IMR-90 (cell line): ENCODE data around the gene UBE2O. TPM values are rescaled to one million over a fixed set of nuclear protein-coding genes. Genes with fewer than 3 reads are reported as not detected.

ENCODE experiments used
- ATAC-seq: fragments of 200-7000 bp; cut with Tn5 transposase; 2 replicates; pipeline ENCODE4 v1.9.1; 2020; ENCODE audit warnings: low read depth, mild to moderate bottlenecking, moderate library complexity
- BruUV-seq: library from RNA; stranded (reverse); fragments of 400-500 nt; replicated peaks from 2 replicates; lab custom pipeline; 2021; lab: Mats Ljungman, UMichigan
- CTCF ChIA-PET: fragments of 300-600 bp; formaldehyde crosslinking; extraction: SDS; loops from one replicate; lab custom pipeline; 2021; ENCODE audit warnings: antibody characterized with exemption; lab: Yijun Ruan, JAX
- POLR2A ChIA-PET: fragments of 300-600 bp; sonication (Branson Sonifier 250); formaldehyde crosslinking; loops from one replicate; lab custom pipeline; 2022; ENCODE audit warnings: antibody characterized with exemption; ENCODE audit not compliant: unreplicated experiment; lab: Charles Lee
- DNase-seq: peaks from one replicate; pipeline ENCODE4 v3.0.0; 2013
- H2AFZ ChIP-seq: replicated peaks from 2 replicates; pipeline ENCODE3; 2013; ENCODE audit warnings: low read length, mild to moderate bottlenecking; ENCODE audit not compliant: poor library complexity
- H2AK5ac ChIP-seq: 2 replicates; pipeline ENCODE4 v1.6.1; 2013; ENCODE audit warnings: low read depth, low read length, inconsistent platforms
- H2AK9ac ChIP-seq: replicated peaks from 2 replicates; pipeline ENCODE3; 2013; ENCODE audit warnings: mild to moderate bottlenecking, low read depth, low read length, moderate library complexity; ENCODE audit not compliant: poor library complexity
- H2BK120ac ChIP-seq: 2 replicates; pipeline ENCODE4 v1.6.1; 2013; ENCODE audit warnings: low read depth, low read length, inconsistent platforms
- H2BK15ac ChIP-seq: 3 replicates; pipeline ENCODE4 v1.6.1; 2013; ENCODE audit warnings: low read depth, low read length, inconsistent platforms
- H2BK20ac ChIP-seq: 2 replicates; pipeline ENCODE4 v1.6.1; 2013; ENCODE audit warnings: low read depth, mild to moderate bottlenecking, inconsistent platforms, low read length, moderate library complexity
- H2BK5ac ChIP-seq: 2 replicates; pipeline ENCODE4 v1.6.1; 2013; ENCODE audit warnings: mild to moderate bottlenecking, low read depth, low read length, inconsistent platforms; ENCODE audit not compliant: poor library complexity, severe bottlenecking
- H3K14ac ChIP-seq: replicated peaks from 2 replicates; pipeline ENCODE4 v1.6.1; 2013; ENCODE audit warnings: low read depth, low read length, inconsistent platforms
- H3K18ac ChIP-seq: 2 replicates; pipeline ENCODE4 v1.6.1; 2013; ENCODE audit warnings: low read depth, low read length, control low read depth
- H3K23ac ChIP-seq: 2 replicates; pipeline ENCODE4 v1.6.1; 2013; ENCODE audit warnings: low read depth, low read length, inconsistent platforms
- H3K27ac ChIP-seq: 2 replicates; pipeline ENCODE4 v1.5.1; 2013; ENCODE audit warnings: mild to moderate bottlenecking, control low read depth, low read length; ENCODE audit not compliant: insufficient read depth
- H3K27me3 ChIP-seq: 2 replicates; pipeline ENCODE4 v1.6.1; 2013; ENCODE audit warnings: low read length; ENCODE audit not compliant: control insufficient read depth, insufficient read depth
- H3K36me3 ChIP-seq: 2 replicates; pipeline ENCODE4 v1.6.1; 2013; ENCODE audit warnings: low read length, mixed read lengths; ENCODE audit not compliant: control insufficient read depth, insufficient read depth
- H3K4ac ChIP-seq: 2 replicates; pipeline ENCODE4 v1.6.1; 2013; ENCODE audit warnings: low read depth, low read length, inconsistent platforms
- H3K4me1 ChIP-seq: 2 replicates; pipeline ENCODE4 v1.6.1; 2013; ENCODE audit warnings: low read length, mixed read lengths; ENCODE audit not compliant: control insufficient read depth, insufficient read depth
- H3K4me2 ChIP-seq: 2 replicates; pipeline ENCODE4 v1.6.1; 2013; ENCODE audit warnings: low read depth, mild to moderate bottlenecking, control low read depth, low read length, moderate library complexity
- H3K4me3 ChIP-seq: 2 replicates; pipeline ENCODE4 v1.5.1; 2013; ENCODE audit warnings: low read depth, mild to moderate bottlenecking, control low read depth, low read length, moderate library complexity; ENCODE audit not compliant: insufficient read depth
- H3K56ac ChIP-seq: 2 replicates; pipeline ENCODE4 v1.6.1; 2013; ENCODE audit warnings: low read length, inconsistent platforms; ENCODE audit not compliant: insufficient read depth; ENCODE audit errors: extremely low read depth
- H3K79me1 ChIP-seq, 2 experiments: 2 replicates each; pipeline ENCODE4 v1.6.1; 2013; ENCODE audit warnings: low read length in 2 of 2, inconsistent platforms in 1 of 2, low read depth in 1 of 2
- H3K9ac ChIP-seq: 2 replicates; pipeline ENCODE4 v1.6.1; 2013; ENCODE audit warnings: low read depth, low read length, control low read depth
- H3K9me1 ChIP-seq: 2 replicates; pipeline ENCODE4 v1.6.1; 2013; ENCODE audit warnings: low read length, inconsistent platforms; ENCODE audit not compliant: insufficient read depth
- H3K9me3 ChIP-seq: 2 replicates; pipeline ENCODE4 v1.6.1; 2013; ENCODE audit warnings: low read length; ENCODE audit not compliant: control insufficient read depth, insufficient read depth
- H4K20me1 ChIP-seq: 2 replicates; pipeline ENCODE4 v1.6.1; 2013; ENCODE audit warnings: low read length, inconsistent platforms; ENCODE audit not compliant: insufficient read depth
- H4K5ac ChIP-seq: 2 replicates; pipeline ENCODE4 v1.6.1; 2013; ENCODE audit warnings: mild to moderate bottlenecking, low read depth, low read length, control low read depth
- H4K8ac ChIP-seq, 2 experiments: 2 replicates each; pipeline ENCODE4 v1.6.1; 2013; ENCODE audit warnings: low read depth in 2 of 2, low read length in 2 of 2, control low read depth in 1 of 2, inconsistent platforms in 1 of 2
- H4K91ac ChIP-seq: 2 replicates; pipeline ENCODE4 v1.6.1; 2013; ENCODE audit warnings: low read depth, low read length, inconsistent platforms; ENCODE audit not compliant: insufficient read depth
- BHLHE40 ChIP-seq: fragments of 150-350 bp; IDR thresholded peaks from 2 replicates; pipeline ENCODE4 v1.6.1; 2016; ENCODE audit warnings: mild to moderate bottlenecking, low read depth, low read length
- CEBPB ChIP-seq: IDR thresholded peaks from 2 replicates; pipeline ENCODE4 v1.6.1; 2012; ENCODE audit warnings: low read depth, low read length, improper control_type of control experiment
- CHD1 ChIP-seq: IDR thresholded peaks from 2 replicates; pipeline ENCODE4 v1.6.1; 2012; ENCODE audit warnings: low read depth, low read length, improper control_type of control experiment
- CTCF ChIP-seq: conservative IDR thresholded peaks from 2 replicates; pipeline ENCODE4 v1.5.1; 2012; ENCODE audit warnings: mild to moderate bottlenecking, low read depth, low read length, improper control_type of control experiment
- ELK1 ChIP-seq: fragments of 150-350 bp; IDR thresholded peaks from 2 replicates; pipeline ENCODE4 v1.6.1; 2016; ENCODE audit warnings: low read depth, mild to moderate bottlenecking, low read length, moderate library complexity, borderline replicate concordance
- FOS ChIP-seq: fragments of 150-350 bp; IDR thresholded peaks from 2 replicates; pipeline ENCODE4 v1.6.1; 2016; ENCODE audit warnings: low read depth, low read length
- MAFK ChIP-seq: IDR thresholded peaks from 2 replicates; pipeline ENCODE4 v1.6.1; 2012; ENCODE audit warnings: low read depth, low read length, improper control_type of control experiment
- MAZ ChIP-seq: IDR thresholded peaks from 2 replicates; pipeline ENCODE4 v1.6.1; 2012; ENCODE audit warnings: low read depth, mild to moderate bottlenecking, low read length, improper control_type of control experiment, moderate library complexity, borderline replicate concordance
- MXI1 ChIP-seq: IDR thresholded peaks from 2 replicates; pipeline ENCODE4 v1.6.1; 2012; ENCODE audit warnings: low read depth, mild to moderate bottlenecking, low read length, moderate library complexity, borderline replicate concordance
- NFE2L2 ChIP-seq: fragments of 150-350 bp; IDR thresholded peaks from 2 replicates; pipeline ENCODE4 v1.6.1; 2016; ENCODE audit warnings: low read depth, mild to moderate bottlenecking, low read length
- RAD21 ChIP-seq: IDR thresholded peaks from 2 replicates; pipeline ENCODE4 v1.6.1; 2012; ENCODE audit warnings: low read length, improper control_type of control experiment
- RCOR1 ChIP-seq: IDR thresholded peaks from 2 replicates; pipeline ENCODE4 v1.6.1; 2012; ENCODE audit warnings: mild to moderate bottlenecking, low read length, improper control_type of control experiment; ENCODE audit not compliant: insufficient replicate concordance
- RFX5 ChIP-seq: IDR thresholded peaks from 2 replicates; pipeline ENCODE4 v1.8.0; 2012; ENCODE audit warnings: low read depth, mild to moderate bottlenecking, low read length, moderate library complexity
- SMC3 ChIP-seq: fragments of 150-350 bp; IDR thresholded peaks from 2 replicates; pipeline ENCODE4 v1.6.1; 2016; ENCODE audit warnings: low read depth, mild to moderate bottlenecking, antibody characterized with exemption, low read length, moderate library complexity
- USF2 ChIP-seq: fragments of 150-350 bp; IDR thresholded peaks from 2 replicates; pipeline ENCODE4 v1.6.1; 2017; ENCODE audit warnings: mild to moderate bottlenecking, antibody characterized with exemption, low read length, low read depth
- WGBS, 2 experiments: methylation state at CpG; one replicate each; pipeline versions ENCODE4 v1.1.5 to v1.1.7; 2013; ENCODE audit warnings: missing lambda C conversion rate in 2 of 2; ENCODE audit not compliant: insufficient read length in 1 of 2; ENCODE audit errors: extremely low coverage in 2 of 2; 5-methylcytosine and 5-hydroxymethylcytosine counted together
- dilution Hi-C: fragments of 300-500 bp; cut with HindIII; formaldehyde crosslinking; loops from one replicate; pipeline ENCODE4 v1.14.3; 2018; ENCODE audit warnings: low sequenced_read_pairs; ENCODE audit not compliant: unreplicated experiment
- in situ Hi-C: fragments of 300-500 bp; cut with MboI; formaldehyde crosslinking; loops from 3 replicates; pipeline ENCODE4 v1.14.3; 2019; ENCODE audit warnings: low sequenced_read_pairs, inconsistent platforms, mixed read lengths
- intact Hi-C: fragments of 100-400 bp; cut with micrococcal nuclease; formaldehyde crosslinking; loops from 2 replicates; pipeline ENCODE4 v1.10.0; 2022
- polyA plus RNA-seq, 3 experiments: library from polyadenylated mRNA; depleted of rRNA; stranded (reverse); fragments of >200 nt; gene quantifications; 2 replicates each; pipeline ENCODE4 v1.2.3, GENCODE V29; 2012; ENCODE audit warnings: low replicate concordance in 1 of 3
- total RNA-seq: library from RNA; depleted of rRNA; stranded (reverse); fragments of >200 nt; gene quantifications from 2 replicates; pipeline ENCODE4 v1.2.3, GENCODE V29; 2012

Gene UBE2O
- total and polyA plus RNA-seq, 2 of the 4 experiments (the other 2 are of a cell fraction) = 17.6 TPM

- CTCF ChIA-PET = interaction anchor here (0.7 kb wide), 1 partner anchor 38 kb away, joined by 3 read pairs; no protein-coding TSS in a partner anchor
- H3K4me1 ChIP-seq = peaks cover 7% of the 10 kb centered on the region
- POLR2A ChIA-PET = no interaction called here
- no TSS peak for BruUV-seq
- H3K27ac ChIP-seq = no peak overlapping the region
- H3K27me3 ChIP-seq = no peaks in the 10 kb centered on the region
- intact Hi-C loops = no loop called here
- H4K91ac ChIP-seq = no peak overlapping the region
- H3K9me3 ChIP-seq = no peaks in the 10 kb centered on the region
- H2AK9ac ChIP-seq = no peak overlapping the region
- DNase-seq (no peak), ATAC-seq (peak; percentile 46)
- no peak overlapping the region for H4K5ac ChIP-seq
- dilution Hi-C loops = no loop called here
- H2AFZ ChIP-seq = no peak overlapping the region
- H3K18ac ChIP-seq = no peak overlapping the region
- no peak overlapping the region for H3K9ac ChIP-seq
- no peak overlapping the region for H3K56ac ChIP-seq
- 0 out of 2 replicates have a peak overlapping the region, but pooled peaks have one; percentile 1 for H3K14ac ChIP-seq
- WGBS, 2 experiments = no CpG with 5 or more reads among the region's 7 CpGs
- H2BK5ac ChIP-seq = no peak overlapping the region
- H2AK5ac ChIP-seq = no peak overlapping the region
- no peak overlapping the region for H2BK15ac ChIP-seq
- H3K9me1 ChIP-seq = peaks cover 28% of the 10 kb centered on the region
- in situ Hi-C loops = no loop called here
- no peak overlapping the region for H2BK20ac ChIP-seq
- H4K20me1 ChIP-seq = peaks cover 75% of the 10 kb centered on the region
- no peak overlapping the region for H3K23ac ChIP-seq
- no peak overlapping the region for H3K4me3 ChIP-seq
- H3K36me3 ChIP-seq = peaks cover 9% of the 10 kb centered on the region; the same call in 1 of the 2 replicates
- H2BK120ac ChIP-seq = no peak overlapping the region
- no peak overlapping the region for H4K8ac ChIP-seq
- peaks cover 45 to 81% of the 10 kb centered on the region in 2 experiments for H3K79me1 ChIP-seq
- TF ChIP-seq NFE2L2 = no peak
- no peak for TF ChIP-seq MAFK
- TF ChIP-seq CHD1 = no peak
- no peak for TF ChIP-seq FOS
- no peak for TF ChIP-seq USF2
- no peak for TF ChIP-seq MXI1
- TF ChIP-seq CEBPB = no peak
- no peak for TF ChIP-seq SMC3
- TF ChIP-seq RFX5 = no peak
- no peak for TF ChIP-seq RCOR1
- TF ChIP-seq ELK1 = no peak
- no peak for TF ChIP-seq RAD21
- TF ChIP-seq BHLHE40 = no peak
- TF ChIP-seq MAZ = no peak
- no peak for TF ChIP-seq CTCF
- H3K4ac ChIP-seq = no peak overlapping the region
- no peak overlapping the region for H3K4me2 ChIP-seq
These were observed 31.9 kb downstream of the UBE2O start for GRCh38 chr17:76421044-76421407.
